Muscle layer of duodenum (tissue), 2 donors: ENCODE measurements around the gene NPFFR1.

ENCODE experiments used
- H3K27ac ChIP-seq: one replicate; pipeline ENCODE4 v1.7.0; 2013; ENCODE audit warnings: mild to moderate bottlenecking, low read length
- H3K27me3 ChIP-seq: one replicate; pipeline ENCODE4 v1.7.0; 2013; ENCODE audit warnings: low read depth, mild to moderate bottlenecking, control low read depth, low read length
- H3K36me3 ChIP-seq, 2 donors: one replicate each; pipeline ENCODE4 v1.7.0; 2013; ENCODE audit warnings: low read length in 2 of 2, control low read depth in 1 of 2, mild to moderate bottlenecking in 1 of 2; ENCODE audit not compliant: insufficient read depth in 2 of 2, control insufficient read depth in 1 of 2
- H3K4me1 ChIP-seq, 2 donors: one replicate each; pipeline ENCODE4 v1.7.0; 2013; ENCODE audit warnings: low read length in 2 of 2, mild to moderate bottlenecking in 2 of 2, control low read depth in 1 of 2, moderate library complexity in 1 of 2; ENCODE audit not compliant: insufficient read depth in 2 of 2, control insufficient read depth in 1 of 2
- H3K4me3 ChIP-seq, 2 donors: one replicate each; pipeline ENCODE4 v1.7.0; 2013; ENCODE audit warnings: low read length in 2 of 2, low read depth in 1 of 2, mild to moderate bottlenecking in 1 of 2
- H3K9me3 ChIP-seq, 2 donors: one replicate each; pipeline ENCODE4 v1.7.0; 2013; ENCODE audit warnings: low read length in 2 of 2, control low read depth in 1 of 2, mild to moderate bottlenecking in 1 of 2; ENCODE audit not compliant: control insufficient read depth in 1 of 2
- donor health status: healthy.

The NPFFR1 gene

GRCh38 chr10:70312249-70312648 lies 28.4 kb upstream of the NPFFR1 start:
- Histone ChIP-seq H3K4me1 (peaks cover 0 to 6% of the 10 kb centered on the region in 2 donors), H3K27ac (no peak overlapping the region), H3K4me3 (no peak overlapping the region), H3K27me3 (no peaks in the 10 kb centered on the region), H3K36me3 (no peaks in the 10 kb centered on the region), H3K9me3 (no peaks in the 10 kb centered on the region)

GRCh38 chr10:70311698-70312097 lies 27.9 kb upstream of the NPFFR1 start:
- no peak overlapping the region for H3K27ac ChIP-seq
- H3K9me3 ChIP-seq = no peaks in the 10 kb centered on the region
- H3K4me3 ChIP-seq = no peak overlapping the region
- peaks cover under 1 to 7% of the 10 kb centered on the region in 2 donors for H3K4me1 ChIP-seq
- no peaks in the 10 kb centered on the region for H3K36me3 ChIP-seq
- no peaks in the 10 kb centered on the region for H3K27me3 ChIP-seq

- H3K4me3 ChIP-seq = no peak overlapping the region
- H3K4me1 ChIP-seq = peaks cover 3 to 7% of the 10 kb centered on the region in 2 donors
- H3K27ac ChIP-seq = no peak overlapping the region
- H3K27me3 ChIP-seq = no peaks in the 10 kb centered on the region
- H3K36me3 ChIP-seq = no peaks in the 10 kb centered on the region
- no peaks in the 10 kb centered on the region for H3K9me3 ChIP-seq
Observed at GRCh38 chr10:70309661-70310060, 25.9 kb upstream of the NPFFR1 start.

- no peak overlapping the region for H3K4me3 ChIP-seq
- H3K9me3 ChIP-seq = no peaks in the 10 kb centered on the region
- H3K36me3 ChIP-seq = no peaks in the 10 kb centered on the region
- H3K27me3 ChIP-seq = no peaks in the 10 kb centered on the region
- peaks cover 3 to 7% of the 10 kb centered on the region in 2 donors for H3K4me1 ChIP-seq
- no peak overlapping the region for H3K27ac ChIP-seq
Observed at GRCh38 chr10:70308121-70309060, 24.6 kb upstream of the NPFFR1 start.

- Histone ChIP-seq H3K4me3 (no peak overlapping the region), H3K9me3 (no peaks in the 10 kb centered on the region), H3K36me3 (no peaks in the 10 kb centered on the region), H3K27me3 (no peaks in the 10 kb centered on the region), H3K27ac (no peak overlapping the region), H3K4me1 (peaks cover 3 to 7% of the 10 kb centered on the region in 2 donors)
Observed at GRCh38 chr10:70306886-70307520, 23.2 kb upstream of the NPFFR1 start.

GRCh38 chr10:70306181-70306705 lies 22.4 kb upstream of the NPFFR1 start:
- Histone ChIP-seq H3K27ac (no peak overlapping the region), H3K36me3 (no peaks in the 10 kb centered on the region), H3K4me1 (peaks cover 3 to 7% of the 10 kb centered on the region in 2 donors), H3K9me3 (no peaks in the 10 kb centered on the region), H3K4me3 (no peak overlapping the region), H3K27me3 (no peaks in the 10 kb centered on the region)

- Histone ChIP-seq H3K4me1 (peaks cover 3 to 7% of the 10 kb centered on the region in 2 donors), H3K36me3 (no peaks in the 10 kb centered on the region)
Observed at GRCh38 chr10:70303730-70304129, 19.9 kb upstream of the NPFFR1 start.

GRCh38 chr10:70302292-70302691 lies 18.5 kb upstream of the NPFFR1 start:
- no peaks in the 10 kb centered on the region for H3K9me3 ChIP-seq
- no peak overlapping the region for H3K27ac ChIP-seq
- H3K27me3 ChIP-seq = no peaks in the 10 kb centered on the region
- no peak overlapping the region for H3K4me3 ChIP-seq
- peaks cover 2 to 3% of the 10 kb centered on the region in 2 donors for H3K4me1 ChIP-seq
- no peaks in the 10 kb centered on the region for H3K36me3 ChIP-seq

More at GRCh38 chr10:70303730-70304129, 19.9 kb upstream of the NPFFR1 start:
- no peak overlapping the region for H3K27ac ChIP-seq
- H3K27me3 ChIP-seq = no peaks in the 10 kb centered on the region
- no peaks in the 10 kb centered on the region for H3K9me3 ChIP-seq
- H3K4me3 ChIP-seq = no peak overlapping the region

DNA sequence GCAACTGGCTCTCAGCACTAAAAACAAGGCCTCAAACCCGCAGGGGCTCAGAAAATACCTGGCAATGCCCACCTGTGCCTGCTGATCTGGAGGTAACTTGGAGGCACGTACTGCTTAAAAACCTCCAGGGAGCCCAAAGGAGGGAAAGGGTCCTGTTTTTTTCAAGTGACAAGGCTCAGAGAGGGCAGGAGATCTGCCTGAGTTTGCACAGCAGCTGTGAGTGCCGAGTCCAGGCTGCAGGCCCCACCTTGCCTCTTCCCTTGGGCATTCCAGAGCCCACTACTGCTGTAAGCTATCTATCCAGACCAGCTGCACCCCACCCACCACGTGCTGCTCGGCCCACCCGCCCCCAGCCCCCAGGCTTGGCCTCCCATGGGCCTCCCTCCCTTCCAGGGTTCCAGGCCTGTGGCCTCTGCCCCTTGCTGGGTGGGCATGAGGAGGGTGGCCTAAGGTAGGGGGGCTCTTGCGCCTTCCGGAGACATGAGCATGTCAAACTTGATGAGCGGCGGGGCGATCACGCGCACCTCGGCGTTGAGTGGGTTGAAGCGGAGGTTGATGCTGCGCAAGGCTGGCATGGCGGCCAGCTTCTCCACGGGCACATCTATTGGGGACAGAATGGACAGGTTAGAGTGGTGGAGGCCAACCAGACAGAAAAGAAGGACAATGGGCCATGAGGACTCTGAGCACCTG lies 17.2 kb upstream of the NPFFR1 start:
- Histone ChIP-seq H3K27me3 (no peaks in the 10 kb centered on the region), H3K4me3 (no peak overlapping the region), H3K36me3 (no peaks in the 10 kb centered on the region), H3K9me3 (no peaks in the 10 kb centered on the region), H3K27ac (no peak overlapping the region), H3K4me1 (peaks cover 0 to 6% of the 10 kb centered on the region in 2 donors)

DNA sequence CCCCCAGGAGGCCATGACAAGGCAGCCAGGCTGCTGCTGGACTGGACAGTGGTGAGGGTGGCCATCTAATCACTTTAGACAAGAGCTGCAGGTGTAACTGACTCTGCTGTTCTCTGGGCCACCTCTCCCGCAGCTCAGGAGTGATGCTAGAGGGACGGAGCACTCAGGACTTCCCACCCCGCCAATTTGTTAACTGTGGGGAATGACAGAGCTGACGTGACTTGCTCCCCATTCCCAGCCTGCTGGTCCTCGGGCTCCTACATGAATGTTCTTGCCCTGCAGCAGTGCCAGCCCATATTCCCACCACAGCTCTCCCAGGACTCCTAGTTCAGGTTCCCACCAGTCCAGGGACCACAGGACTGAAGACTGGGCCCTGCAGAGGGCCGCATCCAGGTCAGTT lies 16.7 kb upstream of the NPFFR1 start:
- H3K4me1 ChIP-seq = peaks cover 0 to 6% of the 10 kb centered on the region in 2 donors
- no peak overlapping the region for H3K4me3 ChIP-seq
- H3K27ac ChIP-seq = no peak overlapping the region
- H3K9me3 ChIP-seq = no peaks in the 10 kb centered on the region
- H3K36me3 ChIP-seq = no peaks in the 10 kb centered on the region
- no peaks in the 10 kb centered on the region for H3K27me3 ChIP-seq

DNA sequence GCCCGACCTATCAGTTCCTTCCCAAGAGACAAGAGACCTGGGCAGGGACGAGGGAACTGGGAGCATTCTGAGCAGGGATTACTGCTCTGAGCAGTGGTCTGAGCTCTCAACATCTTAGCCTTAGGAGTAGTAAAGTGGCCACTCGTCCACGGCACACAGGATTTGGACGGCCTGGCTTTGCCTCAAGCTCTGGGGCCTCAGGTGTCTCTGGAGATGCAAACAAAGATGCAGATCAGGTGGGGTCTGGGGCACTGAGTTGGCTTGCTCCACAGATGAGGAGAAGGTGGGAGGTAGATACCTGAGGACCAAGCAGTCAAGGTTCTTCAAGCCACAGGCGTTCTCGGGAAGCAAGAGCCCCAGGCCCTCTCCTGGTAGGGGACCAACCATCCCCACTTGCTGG lies 16.1 kb upstream of the NPFFR1 start:
- Histone ChIP-seq H3K9me3 (no peaks in the 10 kb centered on the region), H3K27me3 (no peaks in the 10 kb centered on the region), H3K36me3 (no peaks in the 10 kb centered on the region), H3K4me1 (peaks cover 0 to 6% of the 10 kb centered on the region in 2 donors), H3K4me3 (no peak overlapping the region), H3K27ac (no peak overlapping the region)
